Measurements from ENCODE around the gene BLNK. TPM values are rescaled to one million over a fixed set of nuclear protein-coding genes. Genes with fewer than 3 reads are reported as not detected.

Gene BLNK
- total and polyA plus RNA-seq, 2 of the 13 experiments (the other 11 are each of a cell fraction or from before 2014, with no cell fraction given): not detected

DNA sequence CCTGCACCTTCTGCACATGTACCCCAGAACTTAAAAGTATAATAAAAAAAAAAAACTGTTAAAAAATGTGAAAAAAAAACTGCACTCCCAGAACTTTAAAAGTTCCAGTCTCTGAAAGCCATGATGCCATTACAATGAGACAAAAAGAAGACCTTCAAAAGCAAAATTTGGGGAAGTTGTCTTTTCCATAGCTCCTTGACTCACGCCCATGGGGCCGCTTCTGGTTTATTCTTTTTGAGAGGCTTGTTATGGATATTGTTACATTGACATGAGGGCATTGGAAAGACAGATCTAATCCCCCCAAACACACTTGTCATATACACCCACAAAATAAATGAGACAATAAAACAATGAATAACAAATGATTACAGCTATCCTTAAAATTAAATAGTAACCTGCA lies 798 bp downstream of the BLNK start (continued):
- TF ChIP-seq, protein P1, sequence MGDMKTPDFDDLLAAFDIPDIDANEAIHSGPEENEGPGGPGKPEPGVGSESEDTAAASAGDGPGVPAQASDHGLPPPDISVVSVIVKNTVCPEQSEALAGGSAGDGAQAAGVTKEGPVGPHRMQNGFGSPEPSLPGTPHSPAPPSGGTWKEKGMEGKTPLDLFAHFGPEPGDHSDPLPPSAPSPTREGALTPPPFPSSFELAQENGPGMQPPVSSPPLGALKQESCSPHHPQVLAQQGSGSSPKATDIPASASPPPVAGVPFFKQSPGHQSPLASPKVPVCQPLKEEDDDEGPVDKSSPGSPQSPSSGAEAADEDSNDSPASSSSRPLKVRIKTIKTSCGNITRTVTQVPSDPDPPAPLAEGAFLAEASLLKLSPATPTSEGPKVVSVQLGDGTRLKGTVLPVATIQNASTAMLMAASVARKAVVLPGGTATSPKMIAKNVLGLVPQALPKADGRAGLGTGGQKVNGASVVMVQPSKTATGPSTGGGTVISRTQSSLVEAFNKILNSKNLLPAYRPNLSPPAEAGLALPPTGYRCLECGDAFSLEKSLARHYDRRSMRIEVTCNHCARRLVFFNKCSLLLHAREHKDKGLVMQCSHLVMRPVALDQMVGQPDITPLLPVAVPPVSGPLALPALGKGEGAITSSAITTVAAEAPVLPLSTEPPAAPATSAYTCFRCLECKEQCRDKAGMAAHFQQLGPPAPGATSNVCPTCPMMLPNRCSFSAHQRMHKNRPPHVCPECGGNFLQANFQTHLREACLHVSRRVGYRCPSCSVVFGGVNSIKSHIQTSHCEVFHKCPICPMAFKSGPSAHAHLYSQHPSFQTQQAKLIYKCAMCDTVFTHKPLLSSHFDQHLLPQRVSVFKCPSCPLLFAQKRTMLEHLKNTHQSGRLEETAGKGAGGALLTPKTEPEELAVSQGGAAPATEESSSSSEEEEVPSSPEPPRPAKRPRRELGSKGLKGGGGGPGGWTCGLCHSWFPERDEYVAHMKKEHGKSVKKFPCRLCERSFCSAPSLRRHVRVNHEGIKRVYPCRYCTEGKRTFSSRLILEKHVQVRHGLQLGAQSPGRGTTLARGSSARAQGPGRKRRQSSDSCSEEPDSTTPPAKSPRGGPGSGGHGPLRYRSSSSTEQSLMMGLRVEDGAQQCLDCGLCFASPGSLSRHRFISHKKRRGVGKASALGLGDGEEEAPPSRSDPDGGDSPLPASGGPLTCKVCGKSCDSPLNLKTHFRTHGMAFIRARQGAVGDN (CRISPR knock-in tag; IDR thresholded peaks at IDR 0.05): no peak
- TF ChIP-seq ZBTB7A (CRISPR knock-in tag; IDR thresholded peaks at IDR 0.05) (no peak), CEBPB (IDR thresholded peaks at IDR 0.05; ENCODE audit: borderline replicate concordance, low read depth, low read length) (no peak), CCAR2 (optimal IDR thresholded peaks at IDR 0.05; ENCODE audit: low read depth, low read length) (no peak), GATAD1 (CRISPR knock-in tag; IDR thresholded peaks at IDR 0.05) (no peak)
- TF ChIP-seq, protein P2, sequence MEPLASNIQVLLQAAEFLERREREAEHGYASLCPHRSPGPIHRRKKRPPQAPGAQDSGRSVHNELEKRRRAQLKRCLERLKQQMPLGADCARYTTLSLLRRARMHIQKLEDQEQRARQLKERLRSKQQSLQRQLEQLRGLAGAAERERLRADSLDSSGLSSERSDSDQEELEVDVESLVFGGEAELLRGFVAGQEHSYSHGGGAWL (CRISPR knock-in tag; IDR thresholded peaks at IDR 0.05): no peak
- TF ChIP-seq, protein P3, sequence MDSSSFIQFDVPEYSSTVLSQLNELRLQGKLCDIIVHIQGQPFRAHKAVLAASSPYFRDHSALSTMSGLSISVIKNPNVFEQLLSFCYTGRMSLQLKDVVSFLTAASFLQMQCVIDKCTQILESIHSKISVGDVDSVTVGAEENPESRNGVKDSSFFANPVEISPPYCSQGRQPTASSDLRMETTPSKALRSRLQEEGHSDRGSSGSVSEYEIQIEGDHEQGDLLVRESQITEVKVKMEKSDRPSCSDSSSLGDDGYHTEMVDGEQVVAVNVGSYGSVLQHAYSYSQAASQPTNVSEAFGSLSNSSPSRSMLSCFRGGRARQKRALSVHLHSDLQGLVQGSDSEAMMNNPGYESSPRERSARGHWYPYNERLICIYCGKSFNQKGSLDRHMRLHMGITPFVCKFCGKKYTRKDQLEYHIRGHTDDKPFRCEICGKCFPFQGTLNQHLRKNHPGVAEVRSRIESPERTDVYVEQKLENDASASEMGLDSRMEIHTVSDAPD (CRISPR knock-in tag; IDR thresholded peaks at IDR 0.05): no peak
- TF ChIP-seq, protein P4, sequence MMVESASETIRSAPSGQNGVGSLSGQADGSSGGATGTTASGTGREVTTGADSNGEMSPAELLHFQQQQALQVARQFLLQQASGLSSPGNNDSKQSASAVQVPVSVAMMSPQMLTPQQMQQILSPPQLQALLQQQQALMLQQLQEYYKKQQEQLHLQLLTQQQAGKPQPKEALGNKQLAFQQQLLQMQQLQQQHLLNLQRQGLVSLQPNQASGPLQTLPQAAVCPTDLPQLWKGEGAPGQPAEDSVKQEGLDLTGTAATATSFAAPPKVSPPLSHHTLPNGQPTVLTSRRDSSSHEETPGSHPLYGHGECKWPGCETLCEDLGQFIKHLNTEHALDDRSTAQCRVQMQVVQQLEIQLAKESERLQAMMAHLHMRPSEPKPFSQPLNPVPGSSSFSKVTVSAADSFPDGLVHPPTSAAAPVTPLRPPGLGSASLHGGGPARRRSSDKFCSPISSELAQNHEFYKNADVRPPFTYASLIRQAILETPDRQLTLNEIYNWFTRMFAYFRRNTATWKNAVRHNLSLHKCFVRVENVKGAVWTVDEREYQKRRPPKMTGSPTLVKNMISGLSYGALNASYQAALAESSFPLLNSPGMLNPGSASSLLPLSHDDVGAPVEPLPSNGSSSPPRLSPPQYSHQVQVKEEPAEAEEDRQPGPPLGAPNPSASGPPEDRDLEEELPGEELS (CRISPR knock-in tag; IDR thresholded peaks at IDR 0.05): no peak
- TF ChIP-seq, protein P5, sequence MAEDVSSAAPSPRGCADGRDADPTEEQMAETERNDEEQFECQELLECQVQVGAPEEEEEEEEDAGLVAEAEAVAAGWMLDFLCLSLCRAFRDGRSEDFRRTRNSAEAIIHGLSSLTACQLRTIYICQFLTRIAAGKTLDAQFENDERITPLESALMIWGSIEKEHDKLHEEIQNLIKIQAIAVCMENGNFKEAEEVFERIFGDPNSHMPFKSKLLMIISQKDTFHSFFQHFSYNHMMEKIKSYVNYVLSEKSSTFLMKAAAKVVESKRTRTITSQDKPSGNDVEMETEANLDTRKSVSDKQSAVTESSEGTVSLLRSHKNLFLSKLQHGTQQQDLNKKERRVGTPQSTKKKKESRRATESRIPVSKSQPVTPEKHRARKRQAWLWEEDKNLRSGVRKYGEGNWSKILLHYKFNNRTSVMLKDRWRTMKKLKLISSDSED (CRISPR knock-in tag; IDR thresholded peaks at IDR 0.05): no peak
